HCT116 (cell line): Measurements from ENCODE around the gene ACAN. TPM values are rescaled to one million over a fixed set of nuclear protein-coding genes. Genes with fewer than 3 reads are reported as not detected.

Experiments used
- ATAC-seq: fragments of 200-7000 bp; cut with Tn5 transposase; 2 replicates; pipeline ENCODE4 v1.9.1; 2020; ENCODE audit warnings: mild to moderate bottlenecking, moderate library complexity
- BruUV-seq: library from RNA; stranded (reverse); fragments of 400-500 nt; replicated peaks from 2 replicates; lab custom pipeline; 2021; lab: Mats Ljungman, UMichigan
- CTCF ChIA-PET: fragments of 300-600 bp; sonication (Branson Sonifier 250); formaldehyde crosslinking; loops from one replicate; lab custom pipeline; 2021; ENCODE audit warnings: antibody characterized with exemption; lab: Charles Lee
- POLR2A ChIA-PET: fragments of 300-600, 350-600 bp; sonication (Branson Sonifier 250); formaldehyde crosslinking; loops from one replicate; lab custom pipeline; 2021; ENCODE audit warnings: antibody characterized with exemption; lab: Charles Lee
- RAD21 ChIA-PET, 2 experiments: fragments of 300-600 bp; sonication (Branson Sonifier 250); formaldehyde crosslinking; loops; one replicate each; lab custom pipeline; 2023; ENCODE audit warnings: low total read pairs in 2 of 2; ENCODE audit not compliant: uncharacterized antibody in 2 of 2, unreplicated experiment in 2 of 2, low non-redundant PET in 1 of 2; lab: Charles Lee
- DNase-seq: peaks from one replicate; pipeline ENCODE4 v3.0.0-alpha.2; 2010; ENCODE audit warnings: low read depth, low spot score
- H2AFZ ChIP-seq: fragments of 200-600 bp; shearing (Covaris generic), sonication (generic); 2 replicates; pipeline ENCODE4 v1.6.1; 2017; ENCODE audit warnings: low read depth, mixed run types, mixed read lengths, antibody characterized with exemption, low read length; ENCODE audit not compliant: poor library complexity, severe bottlenecking
- H3K27ac ChIP-seq: 2 replicates; pipeline ENCODE4 v1.5.1; 2012; ENCODE audit warnings: low read depth, low read length
- H3K27me3 ChIP-seq: fragments of 200-600 bp; sonication (generic); 2 replicates; pipeline ENCODE4 v1.6.1; 2016; ENCODE audit warnings: mixed run types, low read length, mixed read lengths; ENCODE audit not compliant: insufficient read depth
- H3K36me3 ChIP-seq, 2 experiments: fragments of 200-500 bp in 1 of 2; fragments of 200-600 bp in 1 of 2; sonication (Bioruptor generic) in 1 of 2; sonication (generic) in 1 of 2; 2 replicates each; pipeline versions ENCODE4 v1.5.1 to v1.6.1; 2014 to 2016; ENCODE audit warnings: low read length in 2 of 2, inconsistent platforms in 1 of 2, mixed read lengths in 1 of 2, mixed run types in 1 of 2; ENCODE audit not compliant: insufficient read depth in 2 of 2, control insufficient read depth in 1 of 2
- H3K4me1 ChIP-seq, 2 experiments: fragments of 200-600 bp in 1 of 2; sonication (generic) in 1 of 2; 2 replicates each; pipeline versions ENCODE4 v1.5.1 to v1.6.1; 2012 to 2017; ENCODE audit warnings: low read length in 2 of 2, inconsistent platforms in 1 of 2, mild to moderate bottlenecking in 1 of 2, mixed read lengths in 1 of 2, mixed run types in 1 of 2, moderate library complexity in 1 of 2; ENCODE audit not compliant: insufficient read depth in 2 of 2, control insufficient read depth in 1 of 2
- H3K4me2 ChIP-seq: fragments of 200-600 bp; sonication (generic); 2 replicates; pipeline ENCODE4 v1.6.1; 2017; ENCODE audit warnings: mixed run types, low read length, mixed read lengths
- H3K4me3 ChIP-seq, 2 experiments: fragments of 200-600 bp in 1 of 2; sonication (generic) in 1 of 2; replicated peaks in 1 of 2; 2 replicates each; pipeline ENCODE4 v1.5.1; 2011 to 2016; ENCODE audit warnings: low read length in 2 of 2, control low read depth in 1 of 2, low read depth in 1 of 2, mild to moderate bottlenecking in 1 of 2, mixed read lengths in 1 of 2, mixed run types in 1 of 2
- H3K79me2 ChIP-seq: fragments of 200-600 bp; sonication (generic); 2 replicates; pipeline ENCODE4 v1.6.1; 2017; ENCODE audit warnings: mild to moderate bottlenecking, mixed run types, low read length, moderate library complexity, mixed read lengths; ENCODE audit not compliant: insufficient read depth
- H3K9ac ChIP-seq: fragments of 200-600 bp; sonication (generic); 2 replicates; pipeline ENCODE4 v1.6.1; 2016; ENCODE audit warnings: low read length, mixed read lengths
- H3K9me2 ChIP-seq: fragments of 200-600 bp; sonication (generic), shearing (Covaris generic); 2 replicates; pipeline ENCODE4 v1.6.1; 2017; ENCODE audit warnings: mixed run types, mild to moderate bottlenecking, moderate library complexity; ENCODE audit not compliant: insufficient read depth
- H3K9me3 ChIP-seq, 2 experiments: fragments of 200-500 bp in 1 of 2; fragments of 200-600 bp in 1 of 2; sonication (Bioruptor generic) in 1 of 2; sonication (generic) in 1 of 2; 2 replicates each; pipeline ENCODE4 v1.6.1; 2014 to 2017; ENCODE audit warnings: low read length in 2 of 2, mixed read lengths in 2 of 2, inconsistent platforms in 1 of 2, low read depth in 1 of 2, mild to moderate bottlenecking in 1 of 2, mixed run types in 1 of 2, moderate library complexity in 1 of 2; ENCODE audit not compliant: control insufficient read depth in 1 of 2, insufficient read depth in 1 of 2
- H4K20me1 ChIP-seq: fragments of 200-600 bp; sonication (generic), shearing (Covaris generic); 2 replicates; pipeline ENCODE4 v1.6.1; 2017; ENCODE audit warnings: mixed run types, mild to moderate bottlenecking, moderate library complexity; ENCODE audit not compliant: insufficient read depth
- CBX3 ChIP-seq: IDR thresholded peaks from 2 replicates; pipeline ENCODE4 v1.6.1; 2012; ENCODE audit warnings: low read depth
- CEBPB ChIP-seq: IDR thresholded peaks from 2 replicates; pipeline ENCODE4 v1.6.1; 2012; ENCODE audit warnings: low read depth
- ELF1 ChIP-seq: IDR thresholded peaks from 2 replicates; pipeline ENCODE4 v1.6.1; 2012; ENCODE audit warnings: low read depth, borderline replicate concordance
- EZH2 ChIP-seq: fragments of 200-600 bp; sonication (generic); IDR thresholded peaks from 2 replicates; pipeline ENCODE4 v1.6.1; 2017; ENCODE audit warnings: antibody characterized with exemption, mixed run types
- EZH2phosphoT487 ChIP-seq: fragments of 200-600 bp; IDR thresholded peaks from 2 replicates; pipeline ENCODE4 v1.6.1; 2018; ENCODE audit warnings: antibody characterized with exemption, borderline replicate concordance
- FOSL1 ChIP-seq: IDR thresholded peaks from 2 replicates; pipeline ENCODE4 v1.6.1; 2012; ENCODE audit warnings: low read depth
- POLR2AphosphoS5 ChIP-seq: IDR thresholded peaks from 2 replicates; pipeline ENCODE4 v1.6.1; 2011; ENCODE audit warnings: mild to moderate bottlenecking, low read depth, low read length, moderate library complexity
- RAD21 ChIP-seq: IDR thresholded peaks from 2 replicates; pipeline ENCODE4 v1.6.1; 2012; ENCODE audit warnings: low read depth, mild to moderate bottlenecking
- TCF7L2 ChIP-seq: IDR thresholded peaks from 2 replicates; pipeline ENCODE4 v1.7.0; 2011; ENCODE audit warnings: borderline replicate concordance, inconsistent platforms; ENCODE audit not compliant: insufficient read depth, insufficient read length; ENCODE audit errors: extremely low read depth
- ZFX ChIP-seq: fragments of 450-650 bp; IDR thresholded peaks from 2 replicates; pipeline ENCODE4 v1.6.1; 2017
- ZNF274 ChIP-seq: fragments of 200-500 bp; sonication (Bioruptor generic); IDR thresholded peaks from 2 replicates; pipeline ENCODE4 v1.6.1; 2014; ENCODE audit warnings: mild to moderate bottlenecking, low read depth, low read length, inconsistent platforms
- intact Hi-C: fragments of 100-400 bp; cut with micrococcal nuclease; formaldehyde crosslinking; loops from 2 replicates; pipeline ENCODE4 v1.10.0; 2022
- total RNA-seq: library from RNA; stranded (reverse); gene quantifications from one replicate; pipeline ENCODE4 v1.2.1, GENCODE V29; 2021; ENCODE audit not compliant: unreplicated experiment
- TF ChIP-seq, protein P1 (sequence below): IDR thresholded peaks from 2 replicates; pipeline ENCODE4 v1.6.1; 2012

The ACAN gene
- total RNA-seq, 1 experiment from 2014 or later = not detected

GRCh38 chr15:88896333-88897033 lies 93.2 kb downstream of the ACAN start:
- Histone ChIP-seq H3K4me2 (peak overlapping the region; percentile 69), H3K9ac (no peak overlapping the region), H3K27ac (peak overlapping the region; percentile 3; the same call in 1 of the 2 replicates), H4K20me1 (no peaks in the 10 kb centered on the region), H3K4me1 (peaks cover 23 to 49% of the 10 kb centered on the region in 2 experiments), H3K79me2 (no peaks in the 10 kb centered on the region), H3K27me3 (no peaks in the 10 kb centered on the region), H3K9me2 (no peaks in the 10 kb centered on the region), H2AFZ (no peak overlapping the region), H3K36me3 (no peaks in the 10 kb centered on the region), H3K4me3 (no peak overlapping the region), H3K9me3 (no peaks in the 10 kb centered on the region)
- RAD21 ChIA-PET = no interaction called here
- POLR2A ChIA-PET = interaction anchor here (1.2 kb wide), 1 partner anchor 8 kb away, joined by 3 read pairs; no protein-coding TSS in a partner anchor
- BruUV-seq = no TSS peak
- intact Hi-C loops = loop anchor here (5.0 kb wide), 1 partner anchor 239 kb away; no protein-coding TSS in a partner anchor
- CTCF ChIA-PET = interaction anchor here (0.7 to 2.2 kb wide), 5 partner anchors 8 to 282 kb away, joined by 4 to 12 read pairs (median 5); no protein-coding TSS in a partner anchor
- no peak for DNase-seq
- no peak for TF ChIP-seq ELF1
- TF ChIP-seq EZH2phosphoT487 = no peak
- TF ChIP-seq TCF7L2 = no peak
- TF ChIP-seq POLR2AphosphoS5 = no peak
- TF ChIP-seq RAD21 = no peak
- TF ChIP-seq, protein P1, sequence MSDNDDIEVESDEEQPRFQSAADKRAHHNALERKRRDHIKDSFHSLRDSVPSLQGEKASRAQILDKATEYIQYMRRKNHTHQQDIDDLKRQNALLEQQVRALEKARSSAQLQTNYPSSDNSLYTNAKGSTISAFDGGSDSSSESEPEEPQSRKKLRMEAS = no peak
- TF ChIP-seq CBX3 = no peak
- no peak for TF ChIP-seq EZH2
- no peak for TF ChIP-seq ZNF274
- TF ChIP-seq FOSL1 = no peak
- TF ChIP-seq CEBPB = no peak
- TF ChIP-seq ZFX = no peak
- ATAC-seq = no peak
